Rectal smooth muscle tissue (tissue), 1 donor: ENCODE data around the gene PPP2R5B.

ENCODE experiments used
- H3K27ac ChIP-seq: one replicate; pipeline ENCODE4 v1.7.0; 2013; ENCODE audit warnings: low read depth, low read length, inconsistent platforms
- H3K27me3 ChIP-seq: one replicate; pipeline ENCODE4 v1.7.0; 2013; ENCODE audit warnings: low read length; ENCODE audit not compliant: control insufficient read depth, insufficient read depth
- H3K36me3 ChIP-seq: one replicate; pipeline ENCODE4 v1.7.0; 2013; ENCODE audit warnings: low read length; ENCODE audit not compliant: control insufficient read depth, insufficient read depth
- H3K4me1 ChIP-seq: one replicate; pipeline ENCODE4 v1.7.0; 2013; ENCODE audit warnings: low read length; ENCODE audit not compliant: control insufficient read depth, insufficient read depth
- H3K4me3 ChIP-seq: one replicate; pipeline ENCODE4 v1.7.0; 2013; ENCODE audit warnings: low read length
- H3K9ac ChIP-seq: one replicate; pipeline ENCODE4 v1.7.0; 2013; ENCODE audit warnings: low read length

Gene PPP2R5B

GRCh38 chr11:64923944-64924909 lies at the start of gene PPP2R5B:
TSS of gene PPP2R5B (plus strand) at chr11:64924689. CDS start at chr11:64925735, 1,046 bp downstream.
- Histone ChIP-seq H3K4me3 (peak within 1 kb of the TSS; percentile 86), H3K27me3 (no peaks in the 10 kb centered on the region)

GRCh38 chr11:64875369-64876228 lies 48.9 kb upstream of the PPP2R5B start:
- Histone ChIP-seq H3K36me3 (peaks cover 15% of the 10 kb centered on the region), H3K27ac (peak overlapping the region; percentile 87), H3K27me3 (no peaks in the 10 kb centered on the region), H3K4me1 (peaks cover 32% of the 10 kb centered on the region), H3K9ac (peak overlapping the region; percentile 43), H3K4me3 (peak overlapping the region; percentile 99)

More at GRCh38 chr11:64923944-64924909, at the start of gene PPP2R5B:
- peaks cover 4% of the 10 kb centered on the region for H3K36me3 ChIP-seq
- H3K9ac ChIP-seq = peak within 1 kb of the TSS; percentile 95
- H3K4me1 ChIP-seq = peaks cover 6% of the 10 kb centered on the region
- peak within 1 kb of the TSS; percentile 96 for H3K27ac ChIP-seq

- H3K4me3 ChIP-seq = peak overlapping the region; percentile 99
- peaks cover 15% of the 10 kb centered on the region for H3K36me3 ChIP-seq
- H3K27me3 ChIP-seq = no peaks in the 10 kb centered on the region
- H3K27ac ChIP-seq = peak overlapping the region; percentile 87
- H3K4me1 ChIP-seq = peaks cover 25% of the 10 kb centered on the region
- no peak overlapping the region for H3K9ac ChIP-seq
These were observed 48.2 kb upstream of the PPP2R5B start for GRCh38 chr11:64876229-64876750.

GRCh38 chr11:64876835-64877341 lies 47.6 kb upstream of the PPP2R5B start:
- Histone ChIP-seq H3K27ac (peak overlapping the region; percentile 87), H3K4me1 (peaks cover 19% of the 10 kb centered on the region), H3K9ac (peak overlapping the region; percentile 20), H3K36me3 (peaks cover 12% of the 10 kb centered on the region), H3K27me3 (no peaks in the 10 kb centered on the region), H3K4me3 (peak overlapping the region; percentile 99)

- Histone ChIP-seq H3K27me3 (no peaks in the 10 kb centered on the region), H3K36me3 (peaks cover 10% of the 10 kb centered on the region), H3K4me1 (peaks cover 19% of the 10 kb centered on the region), H3K9ac (peak overlapping the region; percentile 94), H3K4me3 (peak overlapping the region; percentile 99), H3K27ac (peak overlapping the region; percentile 87)
These were observed 46.9 kb upstream of the PPP2R5B start for GRCh38 chr11:64877390-64878222.

GRCh38 chr11:64878223-64878493 lies 46.3 kb upstream of the PPP2R5B start:
- Histone ChIP-seq H3K9ac (peak overlapping the region; percentile 94), H3K36me3 (peaks cover 7% of the 10 kb centered on the region), H3K4me3 (peak overlapping the region; percentile 99), H3K27me3 (no peaks in the 10 kb centered on the region), H3K27ac (peak overlapping the region; percentile 87), H3K4me1 (peaks cover 19% of the 10 kb centered on the region)

- peak within 1 kb of the TSS; percentile 99 for H3K4me3 ChIP-seq
- H3K27me3 ChIP-seq = no peaks in the 10 kb centered on the region
- H3K9ac ChIP-seq = peak within 1 kb of the TSS; percentile 94
- H3K4me1 ChIP-seq = peaks cover 19% of the 10 kb centered on the region
- H3K36me3 ChIP-seq = peaks cover 2% of the 10 kb centered on the region
- peak within 1 kb of the TSS; percentile 91 for H3K27ac ChIP-seq
These were observed 45.8 kb upstream of the PPP2R5B start, which contains the start of gene EHD1 for GRCh38 chr11:64878494-64879243. TSS of gene EHD1 (minus strand) at chr11:64878621. CDS start at chr11:64878464, 157 bp downstream.

GRCh38 chr11:64879244-64879900 lies 45.1 kb upstream of the PPP2R5B start:
- Histone ChIP-seq H3K4me1 (peaks cover 19% of the 10 kb centered on the region), H3K36me3 (peaks cover 2% of the 10 kb centered on the region), H3K27ac (peak overlapping the region; percentile 91), H3K27me3 (no peaks in the 10 kb centered on the region), H3K9ac (peak overlapping the region; percentile 81), H3K4me3 (peak overlapping the region; percentile 92)

- no peak overlapping the region for H3K4me3 ChIP-seq
- no peak overlapping the region for H3K9ac ChIP-seq
- H3K36me3 ChIP-seq = peaks cover 2% of the 10 kb centered on the region
- no peak overlapping the region for H3K27ac ChIP-seq
- no peaks in the 10 kb centered on the region for H3K27me3 ChIP-seq
- H3K4me1 ChIP-seq = peaks cover 17% of the 10 kb centered on the region
These were observed 44.1 kb upstream of the PPP2R5B start for GRCh38 chr11:64880240-64881001.

GRCh38 chr11:64881476-64881875 lies 43.0 kb upstream of the PPP2R5B start:
- Histone ChIP-seq H3K9ac (no peak overlapping the region), H3K27ac (no peak overlapping the region), H3K4me1 (peaks cover 9% of the 10 kb centered on the region)

More at GRCh38 chr11:64881476-64881875, 43.0 kb upstream of the PPP2R5B start:
- Histone ChIP-seq H3K36me3 (peaks cover 2% of the 10 kb centered on the region), H3K4me3 (no peak overlapping the region), H3K27me3 (no peaks in the 10 kb centered on the region)
